MV-4-11 (cell line): ENCODE results near the gene FOXN3.
A peak's percentile ranks its signal among the peaks of the same experiment; 100 is the strongest.

Experiments
- DNase-seq: peaks from one replicate; lab custom pipeline; 2025; lab: John Stamatoyannopoulos, UW

The FOXN3 gene, protein sequence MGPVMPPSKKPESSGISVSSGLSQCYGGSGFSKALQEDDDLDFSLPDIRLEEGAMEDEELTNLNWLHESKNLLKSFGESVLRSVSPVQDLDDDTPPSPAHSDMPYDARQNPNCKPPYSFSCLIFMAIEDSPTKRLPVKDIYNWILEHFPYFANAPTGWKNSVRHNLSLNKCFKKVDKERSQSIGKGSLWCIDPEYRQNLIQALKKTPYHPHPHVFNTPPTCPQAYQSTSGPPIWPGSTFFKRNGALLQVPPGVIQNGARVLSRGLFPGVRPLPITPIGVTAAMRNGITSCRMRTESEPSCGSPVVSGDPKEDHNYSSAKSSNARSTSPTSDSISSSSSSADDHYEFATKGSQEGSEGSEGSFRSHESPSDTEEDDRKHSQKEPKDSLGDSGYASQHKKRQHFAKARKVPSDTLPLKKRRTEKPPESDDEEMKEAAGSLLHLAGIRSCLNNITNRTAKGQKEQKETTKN

DNA sequence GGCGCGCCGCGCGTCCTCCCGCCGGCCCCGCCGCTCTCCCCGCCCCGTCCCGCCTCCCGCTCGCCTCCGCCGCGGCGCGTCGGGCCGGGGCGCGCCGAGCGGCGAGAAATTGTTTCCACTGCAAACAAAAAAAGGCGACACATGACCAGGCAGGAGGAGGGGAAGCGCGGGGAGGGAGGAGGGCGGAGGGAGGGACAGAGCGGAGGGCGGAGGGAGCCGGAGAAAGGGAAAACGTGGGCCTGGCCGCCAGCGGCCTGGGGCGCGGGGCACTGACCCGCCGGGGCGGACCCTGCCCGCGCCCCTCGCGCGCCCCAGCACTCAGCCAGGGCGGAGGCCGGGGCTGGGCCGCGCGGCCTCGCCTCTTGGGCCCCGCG is at the start of gene FOXN3:
Gene FOXN3, minus strand, starts transcription at position 143 of the 374 bp plus-strand sequence. CDS start 4,757 bp downstream, outside the sequence.
- peak; percentile 73 for DNase-seq

DNA sequence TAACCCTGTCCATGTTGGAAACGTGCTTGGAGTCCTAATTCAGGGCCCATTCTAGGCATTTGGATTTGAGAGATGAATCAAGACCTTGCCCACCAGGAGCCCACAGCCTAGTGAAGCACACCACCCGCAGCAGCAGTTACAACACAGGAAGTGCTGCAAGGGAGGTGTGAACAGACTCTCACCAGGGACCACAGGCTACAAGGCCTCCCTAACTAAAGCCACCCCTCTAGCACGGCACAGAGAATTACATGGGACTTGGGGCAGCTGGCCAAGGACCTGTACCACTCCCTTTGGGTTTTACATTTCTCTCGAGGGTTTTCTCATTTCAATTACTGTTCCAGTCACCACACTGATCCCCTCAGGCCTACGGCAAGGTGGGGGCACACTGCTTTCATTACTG is 49.5 kb upstream of the FOXN3 start:
- peak; percentile 75 for DNase-seq

DNA sequence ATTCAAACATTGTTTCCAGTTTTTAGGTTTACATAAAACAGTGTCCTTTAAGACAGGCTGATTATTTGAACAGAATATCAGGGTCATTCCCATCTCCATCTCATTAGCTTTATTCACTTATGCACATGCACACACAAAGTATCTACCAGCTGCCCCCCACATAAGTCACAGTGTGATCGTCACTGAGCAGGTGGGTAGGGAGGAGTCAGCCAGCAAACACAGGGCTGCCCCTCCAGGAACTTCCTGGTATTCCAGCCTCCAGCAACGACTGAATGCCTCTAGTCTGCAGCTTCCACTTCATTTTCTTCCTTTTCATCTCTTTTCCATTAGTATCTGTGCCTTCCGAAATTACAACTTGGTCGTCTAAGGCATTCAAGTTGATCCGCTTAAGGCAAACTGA is 48.8 kb upstream of the FOXN3 start:
- no peak for DNase-seq

DNA sequence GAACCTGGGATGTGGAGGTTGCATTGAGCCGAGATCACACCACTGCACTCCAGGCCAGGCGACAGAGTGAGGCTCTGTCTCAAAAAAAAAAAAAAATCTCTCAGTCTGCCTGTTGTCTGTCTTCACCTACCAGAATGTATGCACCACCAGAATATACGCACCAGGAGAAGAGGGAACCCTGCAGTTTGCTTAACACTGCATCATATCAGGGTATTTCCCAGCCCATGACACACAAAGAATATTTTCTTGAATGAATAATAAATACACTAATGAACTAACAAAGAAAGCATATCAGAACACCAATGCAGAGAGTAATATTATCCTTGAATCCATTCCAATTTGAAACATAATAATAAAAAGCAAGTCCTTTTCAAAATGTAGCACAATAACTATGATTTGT is 44.2 kb upstream of the FOXN3 start:
- DNase-seq, result no peak

DNA sequence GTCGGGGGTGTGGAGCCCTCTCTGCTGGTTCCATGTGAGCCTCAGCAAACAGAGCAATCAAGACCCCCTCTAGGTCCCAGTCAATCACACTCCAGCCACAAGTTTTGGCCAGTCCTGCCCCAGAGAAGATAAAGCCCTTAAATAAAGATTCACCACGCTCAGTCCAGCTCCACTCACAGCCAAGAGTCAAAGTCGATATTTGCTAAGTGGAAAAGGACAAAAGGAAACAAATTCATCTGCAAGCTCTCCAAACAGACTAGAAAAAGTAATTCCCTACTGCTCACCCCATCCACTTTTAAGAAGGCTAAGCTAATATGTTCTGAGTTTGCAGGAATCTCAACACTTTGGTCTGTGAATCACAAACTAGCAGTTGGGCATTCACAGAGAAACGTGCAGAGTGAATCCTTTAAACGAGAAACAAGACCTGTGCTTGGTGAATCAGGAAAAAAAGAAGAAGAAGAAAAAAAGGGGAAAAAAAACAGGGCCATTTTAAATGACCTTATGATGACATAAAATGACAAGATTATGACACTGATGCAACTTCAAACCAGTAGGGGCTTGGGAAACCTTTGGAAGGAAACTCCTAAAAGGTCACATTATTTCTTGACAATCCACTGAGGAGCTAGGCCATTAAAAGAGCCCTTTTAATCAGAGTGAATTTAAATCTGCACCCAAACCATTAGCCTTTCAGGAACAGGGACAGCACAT is 41.8 kb upstream of the FOXN3 start:
- DNase-seq, result peak; percentile 74

DNA sequence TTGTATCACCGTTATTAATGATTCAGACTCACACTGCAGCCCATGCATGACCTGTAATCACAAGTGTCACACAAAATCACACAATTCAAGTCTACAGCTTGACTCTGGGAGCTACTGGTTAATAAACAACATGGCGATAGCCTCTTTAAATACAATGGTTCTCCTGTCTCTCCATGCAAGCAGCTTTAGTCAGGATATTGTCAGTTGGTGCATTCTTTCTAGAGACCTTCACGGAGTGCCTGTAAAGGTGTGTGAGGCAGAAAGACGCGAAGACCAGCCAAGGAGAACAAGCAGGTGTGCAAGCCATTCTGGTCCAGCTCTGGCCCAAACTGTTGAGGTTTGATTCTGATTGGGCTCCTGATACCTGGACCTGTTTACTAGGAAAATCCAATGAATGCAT is 40.0 kb upstream of the FOXN3 start:
- DNase-seq, result no peak

DNA sequence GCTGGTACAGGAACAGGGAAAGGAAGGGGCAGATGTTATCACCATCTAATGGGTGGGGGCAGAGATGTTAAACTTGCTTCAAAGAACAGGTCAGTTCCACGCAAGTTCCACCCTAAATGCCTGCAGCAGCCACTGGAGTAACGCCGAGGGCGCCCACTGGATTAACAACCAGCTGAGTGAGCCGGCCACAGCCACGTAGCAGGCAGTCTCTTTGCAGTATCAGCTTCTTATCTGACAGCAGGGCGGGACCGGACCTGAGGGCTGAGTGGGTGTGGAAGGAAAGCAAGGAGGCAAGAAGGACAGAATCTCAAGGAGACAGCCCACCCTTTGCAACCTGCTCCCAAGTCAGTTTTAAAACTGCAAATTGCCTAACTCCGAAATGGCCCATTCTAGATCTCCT is 38.4 kb upstream of the FOXN3 start:
- DNase-seq, result peak; percentile 16

DNA sequence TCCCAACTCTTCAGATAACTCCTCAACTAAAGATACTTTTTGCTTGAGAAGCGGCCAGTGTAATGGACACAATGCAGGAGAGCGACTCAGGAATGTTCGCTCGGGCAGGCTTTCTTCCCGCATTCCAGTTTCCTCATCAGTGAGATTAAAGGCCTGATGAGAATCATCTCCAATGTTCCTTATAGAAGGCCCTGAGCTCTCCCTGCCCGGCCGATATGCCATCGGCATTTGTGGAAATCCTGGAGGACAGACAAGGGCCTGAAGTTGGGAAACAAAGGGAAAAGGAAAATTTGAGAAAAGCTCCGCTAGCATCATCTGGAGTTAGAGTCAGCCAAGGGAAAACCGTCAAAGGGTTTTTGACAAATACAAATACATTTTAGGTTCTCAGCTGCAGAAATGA is 38.0 kb upstream of the FOXN3 start:
- DNase-seq, result no peak

DNA sequence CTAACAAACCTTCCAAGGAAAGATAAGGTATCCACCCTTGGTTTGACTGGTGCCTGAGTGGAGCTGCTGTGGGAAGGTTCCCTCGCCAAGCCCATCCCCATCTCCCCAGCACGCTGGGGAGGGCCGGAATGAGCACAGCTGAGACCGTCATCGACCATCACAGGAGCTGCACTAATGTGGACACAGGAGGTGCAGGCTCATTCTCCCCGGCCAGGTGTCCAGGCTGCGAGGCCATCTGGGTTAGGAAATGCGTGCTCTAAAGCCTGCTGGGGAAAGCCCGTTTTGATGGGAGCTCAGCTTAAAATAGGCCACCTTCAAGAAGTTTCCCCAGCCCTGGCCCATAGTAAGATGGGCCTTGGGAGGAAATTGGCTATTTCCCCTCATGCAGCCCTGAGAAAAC is 35.2 kb upstream of the FOXN3 start:
- DNase-seq, result no peak

DNA sequence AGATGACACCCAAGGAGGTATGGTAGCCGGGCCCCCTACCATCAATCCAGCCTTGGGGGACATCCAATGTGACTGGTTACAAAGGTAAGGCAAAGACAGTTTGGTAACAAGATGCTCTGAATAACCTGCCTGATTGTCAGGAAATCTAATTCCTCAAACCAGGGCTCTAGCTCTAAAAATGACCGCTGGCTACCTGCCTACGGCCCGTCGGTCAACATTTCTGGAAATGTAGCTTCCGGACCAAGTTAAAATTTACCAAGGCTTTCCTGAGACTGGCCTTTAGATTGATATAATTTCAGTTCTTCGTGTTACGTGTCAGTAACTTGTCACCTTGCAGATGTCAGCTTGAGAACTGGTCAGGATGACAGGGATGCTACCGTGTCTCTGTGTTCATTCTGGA is 34.2 kb upstream of the FOXN3 start:
- DNase-seq, result no peak

DNA sequence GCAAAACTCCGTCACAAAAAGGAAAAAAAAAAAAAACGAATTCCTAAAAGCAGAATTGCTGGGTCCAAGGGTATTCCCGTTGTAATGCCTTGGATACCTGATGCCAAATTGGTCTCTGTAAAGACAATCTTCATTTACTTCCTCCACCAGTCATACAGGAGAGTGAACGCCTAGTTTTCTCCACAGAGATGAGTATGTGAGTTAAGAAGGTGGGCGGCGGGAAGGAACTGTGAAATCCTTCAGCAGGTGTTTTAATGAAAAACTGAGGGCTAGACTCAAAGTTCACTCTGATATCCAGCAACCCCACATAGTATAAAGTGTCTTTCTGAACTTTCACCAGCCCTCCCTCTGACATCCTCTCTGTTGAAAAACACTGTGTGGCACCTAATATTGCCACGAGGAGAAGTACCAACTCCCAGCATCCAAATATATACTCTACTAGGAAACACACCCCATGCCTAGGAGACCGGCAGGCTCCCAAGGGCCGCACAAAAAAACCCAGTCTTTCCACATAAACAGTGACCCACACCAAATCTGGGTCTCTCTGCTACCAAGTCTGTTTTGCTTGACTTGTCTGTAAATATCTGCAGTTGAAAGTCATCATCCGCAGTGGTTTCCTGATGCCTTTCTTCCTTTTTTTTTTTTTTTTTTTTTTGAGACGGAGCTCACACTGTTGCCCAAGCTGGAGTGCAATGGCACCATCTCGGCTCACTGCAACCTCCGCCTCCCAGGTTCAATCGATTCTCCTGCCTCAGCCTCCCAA is 30.3 kb upstream of the FOXN3 start:
- peak; percentile 66 for DNase-seq

DNA sequence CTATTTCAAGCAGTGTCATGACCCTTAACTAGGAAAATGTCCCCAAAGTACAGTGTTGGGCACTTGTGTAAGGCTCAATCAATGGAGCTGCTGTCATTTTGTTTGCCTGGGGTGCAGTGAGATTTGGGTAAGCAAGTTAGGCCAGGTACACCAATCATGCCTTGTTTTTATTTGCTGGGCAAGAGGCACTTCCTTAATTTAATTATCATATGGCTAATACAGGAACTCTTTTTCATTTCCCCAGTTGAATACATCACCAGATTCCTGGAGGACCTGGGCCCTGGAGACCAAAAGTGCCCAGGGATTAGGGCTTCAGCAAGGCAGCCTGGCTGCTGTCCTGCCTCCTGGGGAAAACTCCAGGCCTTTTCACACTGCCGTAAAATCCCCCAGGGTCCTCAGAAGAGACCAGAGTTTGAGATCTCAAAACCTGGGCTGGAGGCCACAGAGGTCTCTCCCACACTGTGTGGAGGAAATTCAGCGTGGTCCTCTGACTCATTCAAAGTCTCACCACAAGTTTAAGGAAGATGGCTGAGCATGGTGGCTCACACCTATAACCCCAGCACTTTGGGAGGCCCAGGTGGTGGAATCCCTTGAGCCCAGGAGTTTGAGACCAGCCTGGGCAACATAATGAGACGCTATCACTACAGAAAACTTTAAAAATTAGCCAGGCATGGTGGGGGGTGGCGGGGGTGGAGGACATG is 28.4 kb upstream of the FOXN3 start:
- DNase-seq, result peak; percentile 59

DNA sequence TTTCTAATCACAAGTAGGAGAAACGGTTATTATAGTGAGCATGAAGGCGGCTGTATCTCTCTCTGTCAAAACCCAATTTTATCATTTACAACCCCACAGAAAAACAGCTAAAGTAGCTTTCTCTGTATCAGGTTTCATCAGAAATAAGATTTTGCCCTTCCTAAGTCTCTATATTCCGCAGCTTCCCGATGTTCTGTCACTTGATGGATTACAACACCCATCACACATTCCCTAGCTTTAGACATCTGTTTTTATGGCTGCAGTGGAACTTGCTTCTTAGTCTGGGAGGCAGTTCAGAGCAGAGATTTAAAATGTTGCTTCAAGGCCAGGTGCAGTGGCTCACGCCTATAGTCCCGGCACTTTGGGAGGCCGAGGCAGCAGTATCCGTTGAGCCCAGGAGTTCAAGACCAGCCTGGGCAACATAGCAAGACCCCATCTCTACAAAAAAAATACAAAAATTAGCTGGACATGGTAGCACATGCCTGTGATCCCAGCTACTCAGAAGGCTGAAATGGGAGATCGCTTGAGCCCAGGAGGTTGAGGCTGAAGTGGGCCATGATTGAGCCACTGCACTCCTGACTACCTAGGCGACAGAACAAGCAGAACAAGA is 27.6 kb upstream of the FOXN3 start:
- DNase-seq, result no peak

DNA sequence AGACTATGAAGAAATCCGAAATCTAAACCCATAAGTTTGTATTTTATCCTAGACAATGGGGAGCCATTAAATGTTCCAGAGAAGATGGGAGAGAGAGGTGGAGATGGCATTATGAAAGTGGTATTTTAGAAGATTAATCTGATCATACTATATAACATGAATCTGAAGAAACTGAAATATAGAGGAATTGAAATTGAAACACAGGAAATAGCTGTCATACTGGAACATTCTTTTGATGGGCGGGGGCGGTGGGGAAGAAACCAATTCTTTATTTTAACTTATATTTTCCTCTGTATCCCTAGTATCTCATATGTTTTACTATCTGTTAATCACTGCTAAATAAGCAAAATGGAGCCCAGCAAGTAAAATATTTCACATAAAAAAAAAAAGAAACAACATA is 27.0 kb upstream of the FOXN3 start:
- DNase-seq, result peak; percentile 46

DNA sequence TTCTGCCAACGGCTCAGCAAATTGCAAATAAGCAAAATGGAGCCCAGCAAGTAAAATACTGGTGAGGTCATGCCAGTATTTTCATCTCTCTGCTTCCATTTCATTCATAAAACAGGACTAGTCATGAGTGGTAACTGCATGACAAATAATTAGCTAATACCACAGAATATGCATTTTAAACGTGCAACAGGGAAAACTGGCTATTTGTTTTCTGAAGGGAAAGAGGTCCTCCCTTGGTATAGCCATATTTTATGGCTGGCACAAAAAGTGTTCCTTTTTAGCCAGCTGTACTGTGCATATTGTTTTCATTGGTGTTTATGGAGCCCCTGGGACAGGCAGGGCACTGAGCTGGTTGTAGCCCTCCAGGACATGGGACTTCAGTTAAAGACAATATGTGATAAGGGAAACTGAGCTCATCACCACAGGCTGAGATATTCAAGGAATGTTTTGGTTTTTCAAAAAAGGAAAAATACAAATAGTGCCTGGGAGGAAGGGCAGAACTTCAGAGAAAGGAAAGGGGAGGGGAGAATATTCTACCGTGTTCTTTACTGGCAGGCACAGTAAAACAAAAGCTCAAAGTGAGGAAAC is 26.1 kb upstream of the FOXN3 start:
- DNase-seq, result no peak

DNA sequence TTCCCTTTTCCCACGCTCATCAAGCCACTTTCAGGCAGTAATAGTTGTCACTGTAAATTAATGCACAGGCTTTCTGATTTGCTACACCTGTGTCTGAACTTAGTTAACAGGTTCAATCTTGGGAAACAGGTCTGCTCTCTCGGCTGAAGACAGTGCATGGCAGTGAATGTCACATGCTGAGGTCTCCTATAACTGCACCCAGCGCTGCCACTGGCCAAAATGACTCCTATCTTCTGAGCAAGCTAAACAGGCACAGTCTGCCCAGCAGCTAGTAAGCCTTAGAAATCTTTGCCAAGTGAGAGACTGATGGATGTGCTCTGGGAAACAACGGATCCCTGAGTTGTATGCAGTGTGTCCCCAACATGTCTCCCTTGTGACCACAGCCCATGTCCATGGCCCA is 25.2 kb upstream of the FOXN3 start:
- DNase-seq, result no peak

DNA sequence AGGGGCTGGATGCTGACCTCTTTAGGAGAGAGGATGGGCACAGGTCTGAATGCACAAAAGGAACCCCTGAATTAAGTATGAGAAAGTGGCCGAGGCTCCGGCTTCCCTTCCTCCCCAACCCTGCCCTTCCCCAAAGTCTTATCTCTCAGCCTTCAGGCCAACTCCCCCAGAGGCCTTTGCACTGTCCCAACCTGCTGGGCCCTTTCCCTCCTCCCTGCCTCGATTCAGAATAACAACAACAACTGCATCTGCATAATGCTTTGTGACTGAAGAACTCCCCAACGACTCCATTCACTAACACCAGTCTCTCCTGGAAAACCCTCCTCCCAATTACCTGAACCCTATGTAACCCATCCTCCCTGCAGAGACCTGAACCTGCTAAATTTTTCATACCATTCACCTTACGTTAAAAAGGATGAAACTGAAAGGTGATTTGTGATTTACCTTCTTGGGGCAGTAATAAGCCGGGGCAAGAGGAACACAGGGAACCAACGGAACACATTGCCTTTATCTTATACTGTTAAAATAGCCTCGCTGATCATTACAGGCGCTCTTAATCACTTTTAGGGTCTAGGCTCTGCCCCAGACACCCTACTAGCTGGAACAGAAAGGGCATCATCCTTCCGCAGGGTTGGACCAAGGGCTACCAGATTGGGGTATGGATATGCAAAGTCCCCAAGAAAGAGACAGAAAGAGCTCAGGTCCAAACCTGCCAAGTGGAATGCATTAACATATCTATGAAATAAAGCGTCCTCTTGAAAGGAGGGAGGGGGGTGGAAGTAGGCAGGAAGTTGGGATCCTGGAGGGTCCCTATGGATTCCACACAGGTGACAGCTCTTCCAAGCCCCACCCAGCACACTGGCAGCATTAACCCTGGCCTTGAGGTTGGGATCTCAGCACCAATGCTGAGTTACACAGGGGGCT is 24.2 kb upstream of the FOXN3 start:
- no peak for DNase-seq

DNA sequence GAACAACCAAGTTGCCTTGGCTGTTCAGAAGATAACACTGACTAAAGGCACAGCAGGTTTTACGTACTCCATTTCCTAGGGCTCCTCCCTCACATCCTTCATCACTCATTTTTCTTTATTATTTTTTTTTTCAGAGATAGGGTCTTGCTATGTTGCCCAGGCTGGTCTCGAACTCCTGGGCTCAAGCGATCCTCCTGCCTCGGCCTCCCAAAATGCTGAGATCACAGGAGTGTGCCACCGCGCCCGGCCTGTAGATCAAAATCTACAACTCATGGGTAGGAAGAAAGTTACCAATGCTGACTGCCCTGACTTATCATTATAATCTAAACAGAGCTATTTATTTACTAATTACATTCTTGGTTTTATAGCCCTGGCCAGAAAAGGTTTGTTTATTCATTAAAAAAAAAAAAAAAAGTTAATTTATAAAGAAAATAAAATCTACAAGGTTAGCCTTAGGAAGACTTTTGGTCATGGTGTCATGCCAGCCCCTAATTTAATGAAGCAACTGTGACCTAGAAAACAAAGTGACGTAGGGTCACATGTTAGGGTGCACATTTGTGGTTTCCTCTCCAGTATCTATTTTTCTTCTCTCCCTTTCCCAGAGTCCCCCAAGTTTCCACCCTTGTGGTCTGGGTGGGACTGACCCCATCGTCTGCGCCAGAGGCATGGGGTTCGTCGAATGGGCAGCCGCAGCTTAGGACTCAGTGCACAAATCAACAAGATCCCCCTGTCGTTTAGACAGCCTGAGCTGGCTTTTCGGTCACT is 19.0 kb upstream of the FOXN3 start:
- DNase-seq, result no peak

DNA sequence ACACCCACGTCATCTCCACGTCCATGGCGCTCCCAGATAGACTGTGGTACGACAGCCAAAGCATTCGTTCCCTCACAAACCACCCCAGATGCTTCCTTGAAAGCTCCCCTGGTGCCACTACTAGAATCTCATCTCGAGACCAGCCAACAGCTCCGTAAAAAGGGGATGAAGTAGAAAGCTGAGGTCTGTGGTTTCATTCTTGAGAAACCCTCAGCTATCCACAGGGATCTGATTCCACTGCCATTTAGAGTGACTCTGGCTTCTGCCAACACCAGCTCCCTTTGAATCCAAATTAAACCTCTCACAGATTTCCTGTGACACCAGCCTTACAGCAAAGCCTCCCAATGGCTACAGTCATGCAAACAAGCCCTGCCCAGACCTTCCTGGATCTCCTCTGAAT is 18.5 kb upstream of the FOXN3 start:
- peak; percentile 10 for DNase-seq
